Calu3 (cell line): Measurements from ENCODE around the gene ETFDH. TPM values are rescaled to one million over a fixed set of nuclear protein-coding genes. Genes with fewer than 3 reads are reported as not detected.

ENCODE experiments used
- BruUV-seq: library from RNA; stranded (reverse); fragments of 400-500 nt; replicated peaks from 2 replicates; lab custom pipeline; 2021; lab: Mats Ljungman, UMichigan
- CTCF ChIA-PET: fragments of 300-600 bp; sonication (Branson Sonifier 250); formaldehyde crosslinking; loops from one replicate; lab custom pipeline; 2022; ENCODE audit warnings: antibody characterized with exemption; lab: Charles Lee
- DNase-seq: peaks from one replicate; pipeline ENCODE4 v3.0.0; 2022
- H3K27ac Mint-ChIP-seq: one replicate; pipeline ENCODE4 v1.8.0; 2022; ENCODE audit warnings: mixed read lengths; ENCODE audit not compliant: unreplicated experiment
- H3K27me3 Mint-ChIP-seq: one replicate; pipeline ENCODE4 v1.8.0; 2022; ENCODE audit warnings: mixed read lengths; ENCODE audit not compliant: unreplicated experiment
- H3K36me3 Mint-ChIP-seq: one replicate; pipeline ENCODE4 v1.8.0; 2022; ENCODE audit warnings: mild to moderate bottlenecking, moderate library complexity, mixed read lengths; ENCODE audit not compliant: insufficient read depth, unreplicated experiment
- H3K4me1 Mint-ChIP-seq: one replicate; pipeline ENCODE4 v1.8.0; 2022; ENCODE audit warnings: mild to moderate bottlenecking, low read depth, mixed read lengths; ENCODE audit not compliant: unreplicated experiment
- H3K4me3 Mint-ChIP-seq: one replicate; pipeline ENCODE4 v1.8.0; 2022; ENCODE audit warnings: mild to moderate bottlenecking, low read depth, moderate library complexity, mixed read lengths; ENCODE audit not compliant: unreplicated experiment
- H3K9me3 Mint-ChIP-seq: one replicate; pipeline ENCODE4 v1.8.0; 2022; ENCODE audit warnings: low read depth, mixed read lengths; ENCODE audit not compliant: unreplicated experiment
- CTCF ChIP-seq: fragments of 200-600 bp; IDR thresholded peaks from one replicate; pipeline ENCODE4 v1.8.0; 2022; ENCODE audit warnings: antibody characterized with exemption; ENCODE audit not compliant: unreplicated experiment
- intact Hi-C: fragments of 100-400 bp; cut with micrococcal nuclease; formaldehyde crosslinking; loops from one replicate; pipeline ENCODE4 v1.10.0; 2022; ENCODE audit not compliant: unreplicated experiment
- total RNA-seq: library from RNA; stranded (reverse); gene quantifications from 2 replicates; pipeline ENCODE4 v1.2.3, GENCODE V29; 2022

Gene ETFDH
- total RNA-seq, 1 experiment from 2014 or later: 13.8 TPM

- no peaks in the 10 kb centered on the region for H3K4me1 Mint-ChIP-seq
- DNase-seq: no peak
- CTCF ChIA-PET: interaction anchor here (0.7 kb wide), 1 partner anchor 33 kb away, joined by 4 read pairs; no protein-coding TSS in a partner anchor
- H3K27me3 Mint-ChIP-seq: no peaks in the 10 kb centered on the region
- H3K9me3 Mint-ChIP-seq: no peaks in the 10 kb centered on the region
- TF ChIP-seq CTCF: no peak
- no peak overlapping the region for H3K4me3 Mint-ChIP-seq
- BruUV-seq: no TSS peak
- intact Hi-C loops: no loop called here
- no peaks in the 10 kb centered on the region for H3K36me3 Mint-ChIP-seq
- H3K27ac Mint-ChIP-seq: no peak overlapping the region
Measured at GRCh38 chr4:158678767-158679166, 6.7 kb downstream of the ETFDH start.

GRCh38 chr4:158681629-158682028, 9.5 kb downstream of the ETFDH start:
- no peak overlapping the region for H3K27ac Mint-ChIP-seq
- H3K4me1 Mint-ChIP-seq: no peaks in the 10 kb centered on the region
- H3K4me3 Mint-ChIP-seq: no peak overlapping the region
- no peak for DNase-seq
- no peaks in the 10 kb centered on the region for H3K9me3 Mint-ChIP-seq
- CTCF ChIA-PET: no interaction called here
- intact Hi-C loops: no loop called here
- no peaks in the 10 kb centered on the region for H3K36me3 Mint-ChIP-seq
- TF ChIP-seq CTCF: no peak
- H3K27me3 Mint-ChIP-seq: no peaks in the 10 kb centered on the region
- no TSS peak for BruUV-seq

GRCh38 chr4:158682066-158682465, 10.0 kb downstream of the ETFDH start:
- intact Hi-C loops: no loop called here
- Mint-ChIP-seq H3K27me3 (no peaks in the 10 kb centered on the region), H3K36me3 (no peaks in the 10 kb centered on the region), H3K9me3 (no peaks in the 10 kb centered on the region), H3K4me3 (no peak overlapping the region), H3K27ac (no peak overlapping the region), H3K4me1 (no peaks in the 10 kb centered on the region)
- DNase-seq: no peak
- no TSS peak for BruUV-seq
- CTCF ChIA-PET: no interaction called here
- no peak for TF ChIP-seq CTCF

GRCh38 chr4:158688813-158689212, 16.7 kb downstream of the ETFDH start:
- CTCF ChIA-PET: no interaction called here
- H3K4me3 Mint-ChIP-seq: no peak overlapping the region
- no peak for DNase-seq
- H3K4me1 Mint-ChIP-seq: no peaks in the 10 kb centered on the region
- intact Hi-C loops: no loop called here
- H3K9me3 Mint-ChIP-seq: no peaks in the 10 kb centered on the region
- no TSS peak for BruUV-seq
- no peak for TF ChIP-seq CTCF
- H3K27ac Mint-ChIP-seq: no peak overlapping the region
- no peaks in the 10 kb centered on the region for H3K36me3 Mint-ChIP-seq
- H3K27me3 Mint-ChIP-seq: no peaks in the 10 kb centered on the region

- Mint-ChIP-seq H3K4me1 (no peaks in the 10 kb centered on the region), H3K27ac (no peak overlapping the region), H3K36me3 (no peaks in the 10 kb centered on the region), H3K4me3 (no peak overlapping the region), H3K9me3 (no peaks in the 10 kb centered on the region), H3K27me3 (no peaks in the 10 kb centered on the region)
- no TSS peak for BruUV-seq
- no peak for TF ChIP-seq CTCF
- DNase-seq: no peak
- CTCF ChIA-PET: no interaction called here
- intact Hi-C loops: no loop called here
Measured at GRCh38 chr4:158704274-158704673, 32.2 kb downstream of the ETFDH start.
